Measurements from ENCODE around the gene MMAB.

The MMAB gene

DNA sequence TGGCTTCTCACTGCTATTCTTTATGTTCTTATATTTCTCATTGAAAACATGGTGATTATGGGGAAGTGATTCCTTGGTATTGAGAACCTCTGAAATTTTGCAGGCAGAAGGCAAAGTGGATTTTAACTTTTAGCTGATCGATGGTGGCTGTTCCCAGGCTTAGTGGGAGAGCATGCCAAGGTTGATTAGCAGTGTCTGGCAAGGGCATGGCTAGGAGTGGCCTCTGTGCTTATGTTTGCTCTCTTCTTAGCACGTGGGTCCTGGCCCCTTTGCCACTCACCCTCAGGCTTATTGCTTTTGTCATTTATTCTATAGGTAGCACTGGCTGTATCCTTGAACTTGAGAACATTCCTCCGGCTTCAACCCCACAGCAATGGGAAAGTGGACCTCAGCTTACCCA lies 2.4 kb upstream of the MMAB start:
- H3K4me3 ChIP-seq: no peak overlapping the region
- TF ChIP-seq Cebpa-rat (IDR thresholded peaks at IDR 0.05): no peak
- H3K9ac ChIP-seq: peak overlapping the region in 2 of 11 experiments; percentile 9 to 14; a peak in 2 of 22 replicates
- H3K9me3 ChIP-seq (replicated peaks in 1 of 11): no peaks in the 10 kb centered on the region
- H3K36me3 ChIP-seq: peaks cover 47 to 67% (median 61%) of the 10 kb centered on the region in 11 experiments
- H4K20me1 ChIP-seq: peaks cover 0 to 6% (median 0%) of the 10 kb centered on the region in 11 experiments; a peak in 2 of 22 replicates
- no peaks in the 10 kb centered on the region for H3K27me3 ChIP-seq
- no peak overlapping the region for H3K4me2 ChIP-seq
- H3K27ac ChIP-seq: no peak overlapping the region
- peaks cover 20 to 33% (median 23%) of the 10 kb centered on the region in 10 experiments for H3K4me1 ChIP-seq

DNA sequence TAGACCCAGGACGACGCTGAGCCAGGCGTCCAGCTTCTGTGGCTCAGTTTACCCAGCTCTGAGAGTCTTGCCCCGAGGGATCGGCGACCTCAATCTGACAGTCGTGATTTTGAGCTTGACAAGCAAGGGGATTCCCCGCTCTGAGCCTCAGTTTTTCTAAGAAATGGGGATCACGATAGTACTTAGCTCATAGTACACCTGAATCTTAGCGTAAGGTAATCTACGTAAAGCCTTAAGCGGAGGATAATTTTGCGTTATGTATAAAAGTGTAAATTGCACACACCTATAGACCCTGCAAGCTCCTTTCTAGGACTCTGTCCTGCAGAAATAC lies 575 bp upstream of the MMAB start:
- H3K36me3 ChIP-seq: peaks cover 35 to 67% (median 61%) of the 10 kb centered on the region in 11 experiments

DNA sequence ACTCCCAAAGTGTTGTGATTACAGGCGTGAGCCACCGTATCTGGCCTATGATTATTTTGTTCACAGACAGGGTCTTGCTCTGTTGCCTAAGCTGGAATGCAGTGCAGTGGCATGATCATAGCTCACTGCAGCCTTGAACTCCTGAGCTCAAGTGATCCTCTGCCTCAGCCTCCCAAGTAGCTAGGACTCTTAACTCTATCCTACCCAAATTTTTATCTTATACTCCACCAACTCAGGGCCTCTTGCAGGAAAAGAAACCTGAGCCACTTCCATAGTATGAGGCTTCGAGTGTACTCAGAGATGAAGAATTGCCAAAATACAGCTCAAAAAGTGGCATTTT lies 828 bp downstream of the MMAB start:
- Histone ChIP-seq H3K27ac (peak overlapping the region in 10 of 11 experiments; percentile 75 to 86 (median 82); a peak in 15 of 22 replicates), H4K20me1 (no peaks in the 10 kb centered on the region; a peak in 1 of 22 replicates), H3K9me3 (replicated peaks in 1 of 11) (no peaks in the 10 kb centered on the region), H3K4me2 (peak overlapping the region; percentile 79 to 94 (median 89)), H3K4me1 (peaks cover 20 to 44% (median 24%) of the 10 kb centered on the region in 10 experiments), H3K4me3 (peak overlapping the region; percentile 69 to 82 (median 75)), H3K9ac (peak overlapping the region; percentile 77 to 90 (median 83); a peak in 21 of 22 replicates), H3K27me3 (no peaks in the 10 kb centered on the region), H3K36me3 (peaks cover 35 to 67% (median 61%) of the 10 kb centered on the region in 11 experiments)
- no peak for TF ChIP-seq Cebpa-rat (IDR thresholded peaks at IDR 0.05)

More for the DNA sequence above, 575 bp upstream of the MMAB start:
- Histone ChIP-seq H3K4me1 (peaks cover 20 to 44% (median 24%) of the 10 kb centered on the region in 10 experiments), H4K20me1 (peaks cover 0 to 4% (median 0%) of the 10 kb centered on the region in 11 experiments; a peak in 1 of 22 replicates), H3K4me2 (peak overlapping the region; percentile 81 to 98 (median 91)), H3K27ac (peak overlapping the region in 9 of 11 experiments; percentile 32 to 82 (median 44); a peak in 12 of 22 replicates), H3K27me3 (no peaks in the 10 kb centered on the region), H3K9ac (peak overlapping the region; percentile 77 to 90 (median 81)), H3K9me3 (replicated peaks in 1 of 11) (no peaks in the 10 kb centered on the region), H3K4me3 (peak overlapping the region; percentile 69 to 82 (median 75))
- no peak for TF ChIP-seq Cebpa-rat (IDR thresholded peaks at IDR 0.05)

DNA sequence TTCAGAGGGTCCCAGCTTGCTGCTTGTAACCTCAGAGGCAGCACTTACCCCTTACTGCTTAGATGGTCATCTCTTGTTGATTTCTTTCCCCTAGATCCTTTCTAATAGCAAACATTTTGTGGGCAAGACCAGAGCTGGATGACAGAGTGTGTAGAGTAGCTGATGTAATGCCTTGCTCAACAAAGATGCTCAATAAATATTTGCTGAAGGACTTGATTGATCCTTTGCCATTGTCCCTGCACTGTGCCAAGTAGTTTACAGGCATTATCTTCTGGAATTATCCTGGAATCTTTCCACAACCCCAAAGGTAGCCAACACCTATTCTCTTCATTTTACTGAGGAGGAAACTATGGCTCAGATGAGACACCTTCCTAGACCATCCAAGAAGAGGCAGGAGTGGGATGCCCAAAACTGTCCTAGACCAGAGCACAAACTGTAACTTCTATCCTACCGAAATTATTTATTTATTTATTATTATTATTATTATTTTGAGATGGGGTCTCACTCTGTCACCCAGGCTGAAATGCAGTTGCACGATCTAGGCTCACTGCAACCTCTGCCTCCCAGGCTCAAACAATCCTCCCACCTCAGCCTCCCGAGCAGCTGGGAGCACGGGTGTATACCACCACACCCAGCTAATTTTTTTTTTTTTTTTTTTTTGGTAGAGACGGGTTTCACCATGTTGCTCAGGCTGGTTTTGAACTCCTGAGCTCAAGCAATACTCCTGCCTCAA lies 1.4 kb downstream of the MMAB start:
- H3K4me3 ChIP-seq: peak overlapping the region in 6 of 10 experiments; percentile 69 to 82 (median 75); a peak in 12 of 20 replicates

DNA sequence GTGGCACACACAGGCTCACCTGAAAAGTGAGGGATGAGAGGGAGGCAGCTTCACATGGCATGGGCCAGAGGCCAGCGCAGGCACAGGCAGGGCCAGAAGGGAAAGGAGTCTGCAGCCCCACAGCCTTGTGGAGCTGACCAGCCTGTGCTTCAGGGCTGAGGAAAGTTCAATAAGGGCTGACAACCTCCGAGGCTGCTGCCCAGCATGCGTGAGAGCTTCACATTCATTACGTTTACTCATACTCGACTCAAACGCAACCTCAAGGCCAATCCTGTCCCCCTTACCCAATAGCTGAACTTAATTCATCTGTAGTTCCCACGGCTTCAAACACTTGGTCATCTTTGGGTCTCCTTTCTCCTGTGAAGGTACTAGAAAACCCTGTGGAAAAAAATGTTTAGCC lies 4.8 kb downstream of the MMAB start:
- Histone ChIP-seq H3K36me3 (peaks cover 26 to 79% (median 67%) of the 10 kb centered on the region in 11 experiments), H4K20me1 (peaks cover 0 to 14% (median 0%) of the 10 kb centered on the region in 11 experiments; a peak in 4 of 22 replicates), H3K27ac (no peak overlapping the region), H3K9ac (no peak overlapping the region), H3K27me3 (no peaks in the 10 kb centered on the region), H3K4me1 (peaks cover 19 to 41% (median 25%) of the 10 kb centered on the region in 10 experiments), H3K4me2 (no peak overlapping the region), H3K9me3 (replicated peaks in 1 of 11) (no peaks in the 10 kb centered on the region), H3K4me3 (no peak overlapping the region)
- no peak for TF ChIP-seq Cebpa-rat (IDR thresholded peaks at IDR 0.05)

More for the DNA sequence above, 1.4 kb downstream of the MMAB start:
- no peak for TF ChIP-seq Cebpa-rat (IDR thresholded peaks at IDR 0.05)
- H3K27ac ChIP-seq: peak overlapping the region in 1 of 11 experiments; percentile 75; a peak in 1 of 22 replicates
- no peaks in the 10 kb centered on the region; a peak in 1 of 22 replicates for H4K20me1 ChIP-seq
- no peaks in the 10 kb centered on the region for H3K27me3 ChIP-seq
- H3K36me3 ChIP-seq: peaks cover 34 to 67% (median 61%) of the 10 kb centered on the region in 11 experiments
- H3K4me2 ChIP-seq: peak overlapping the region; percentile 79 to 94 (median 89); a peak in 19 of 22 replicates
- peaks cover 20 to 44% (median 24%) of the 10 kb centered on the region in 10 experiments for H3K4me1 ChIP-seq
- peak overlapping the region in 6 of 11 experiments; percentile 10 to 89 (median 84); a peak in 6 of 22 replicates for H3K9ac ChIP-seq
- H3K9me3 ChIP-seq (replicated peaks in 1 of 11): no peaks in the 10 kb centered on the region

DNA sequence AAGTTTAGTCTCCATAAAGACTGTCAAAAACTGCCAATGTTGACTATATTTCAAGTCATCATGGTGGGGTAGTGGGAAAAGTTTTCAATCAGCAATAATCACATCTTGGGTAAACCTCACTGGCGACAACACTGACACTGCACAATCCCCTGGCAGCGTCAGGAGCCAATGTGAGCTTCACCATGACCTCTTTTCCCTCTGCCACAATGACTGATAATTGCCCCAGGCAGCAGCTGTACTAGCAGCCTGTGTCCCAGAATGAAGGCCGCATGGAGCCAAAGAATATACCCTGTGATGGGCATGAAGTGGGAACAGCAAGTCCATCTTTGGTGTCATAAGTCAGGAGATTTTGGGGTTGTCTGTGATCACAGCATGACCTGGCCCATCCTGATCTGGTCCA lies 5.3 kb downstream of the MMAB start:
- Histone ChIP-seq H3K4me2 (no peak overlapping the region), H3K27ac (no peak overlapping the region), H3K4me1 (peaks cover 23 to 46% (median 29%) of the 10 kb centered on the region in 10 experiments), H3K9me3 (replicated peaks in 1 of 11) (peaks cover 0 to under 1% (median 0%) of the 10 kb centered on the region in 11 experiments; a peak in 1 of 22 replicates), H3K4me3 (no peak overlapping the region), H3K27me3 (no peaks in the 10 kb centered on the region), H4K20me1 (peaks cover 0 to 14% (median 0%) of the 10 kb centered on the region in 11 experiments; a peak in 4 of 22 replicates), H3K36me3 (peaks cover 26 to 79% (median 68%) of the 10 kb centered on the region in 11 experiments), H3K9ac (no peak overlapping the region)
- TF ChIP-seq Cebpa-rat (IDR thresholded peaks at IDR 0.05): no peak

DNA sequence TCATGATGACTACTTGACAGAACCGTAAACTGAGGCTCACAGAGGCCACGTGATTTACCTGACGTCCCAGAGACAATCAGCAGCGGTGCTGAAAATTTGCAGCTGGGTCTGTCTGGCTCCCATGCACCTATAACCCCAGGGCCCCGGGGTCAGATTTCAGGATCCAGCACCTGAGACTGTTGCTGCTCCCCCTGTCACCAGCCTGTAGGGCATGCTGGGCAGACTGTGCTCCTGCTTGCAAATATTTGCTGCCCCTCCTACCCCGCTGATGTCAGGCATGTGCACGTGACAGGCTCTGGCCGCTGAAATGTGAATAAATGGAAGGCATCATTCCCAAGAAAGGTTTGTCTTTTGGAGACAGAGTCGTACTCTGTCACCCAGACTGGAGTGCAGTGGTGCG lies 6.0 kb downstream of the MMAB start:
- no peak overlapping the region for H3K4me3 ChIP-seq
- peaks cover 26 to 84% (median 70%) of the 10 kb centered on the region in 11 experiments for H3K36me3 ChIP-seq
- no peaks in the 10 kb centered on the region for H3K27me3 ChIP-seq
- no peak overlapping the region for H3K4me2 ChIP-seq
- H4K20me1 ChIP-seq: peaks cover 0 to 14% (median 0%) of the 10 kb centered on the region in 11 experiments; a peak in 4 of 22 replicates
- H3K4me1 ChIP-seq: peaks cover 17 to 42% (median 28%) of the 10 kb centered on the region in 10 experiments
- no peak for TF ChIP-seq Cebpa-rat (IDR thresholded peaks at IDR 0.05)
- no peak overlapping the region for H3K9ac ChIP-seq
- peaks cover 0 to 7% (median 4%) of the 10 kb centered on the region in 11 experiments; a peak in 14 of 22 replicates for H3K9me3 ChIP-seq (replicated peaks in 1 of 11)
- H3K27ac ChIP-seq: no peak overlapping the region

DNA sequence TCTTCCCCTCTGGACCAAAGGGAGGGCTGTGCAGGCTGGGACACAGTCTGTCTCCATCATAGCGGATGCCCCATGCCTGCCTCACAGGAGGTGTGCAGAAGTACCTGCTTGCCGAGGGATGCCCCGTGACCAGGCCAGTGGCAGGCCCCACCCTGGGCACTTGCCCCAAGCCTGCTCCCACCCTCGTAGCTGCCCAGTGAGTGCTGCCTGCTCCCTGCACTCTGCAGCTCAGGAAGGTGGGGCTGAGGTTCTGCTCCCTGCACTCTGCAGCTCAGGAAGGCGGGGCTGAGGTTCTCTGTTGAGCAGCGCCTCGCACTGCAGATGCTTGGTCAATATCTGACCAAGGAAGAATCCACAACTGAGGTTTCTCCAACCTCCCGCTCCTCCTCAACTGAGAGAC lies 6.9 kb downstream of the MMAB start:
- Histone ChIP-seq H3K36me3 (peaks cover 26 to 87% (median 75%) of the 10 kb centered on the region in 11 experiments), H3K4me3 (no peak overlapping the region), H3K4me1 (peaks cover 14 to 34% (median 26%) of the 10 kb centered on the region in 10 experiments), H3K4me2 (no peak overlapping the region), H3K27ac (no peak overlapping the region), H4K20me1 (peaks cover 0 to 14% (median 0%) of the 10 kb centered on the region in 11 experiments; a peak in 4 of 22 replicates), H3K9ac (no peak overlapping the region), H3K27me3 (no peaks in the 10 kb centered on the region), H3K9me3 (replicated peaks in 1 of 11) (peaks cover 0 to 16% (median 10%) of the 10 kb centered on the region in 11 experiments; a peak in 16 of 22 replicates)
- no peak for TF ChIP-seq Cebpa-rat (IDR thresholded peaks at IDR 0.05)
